PFSK-1 (cell line): ENCODE results near the gene ATAT1.

Source experiments
- FOXP2 ChIP-seq: optimal IDR thresholded peaks from 2 replicates; pipeline ENCODE3; 2011; ENCODE audit warnings: borderline replicate concordance, control low read depth, inconsistent platforms; ENCODE audit not compliant: insufficient read depth; ENCODE audit errors: extremely low read length, extremely low read depth
- POLR2AphosphoS5 ChIP-seq: IDR thresholded peaks from 2 replicates; pipeline ENCODE4 v1.6.1; 2012; ENCODE audit warnings: low read depth, mild to moderate bottlenecking, control low read depth, low read length, moderate library complexity
- TAF1 ChIP-seq: IDR thresholded peaks from 2 replicates; pipeline ENCODE4 v1.6.1; 2012; ENCODE audit warnings: low read length, control low read depth, borderline replicate concordance; ENCODE audit not compliant: insufficient read depth
- TF ChIP-seq, protein P1 (sequence below), 2 experiments: IDR thresholded peaks; 2 replicates each; pipeline versions ENCODE4 v1.6.1 to v1.8.0; 2011 to 2012; ENCODE audit warnings: low read depth in 2 of 2, low read length in 2 of 2, control low read depth in 1 of 2, inconsistent platforms in 1 of 2, mild to moderate bottlenecking in 1 of 2, moderate library complexity in 1 of 2; ENCODE audit not compliant: insufficient read depth in 1 of 2

DNA sequence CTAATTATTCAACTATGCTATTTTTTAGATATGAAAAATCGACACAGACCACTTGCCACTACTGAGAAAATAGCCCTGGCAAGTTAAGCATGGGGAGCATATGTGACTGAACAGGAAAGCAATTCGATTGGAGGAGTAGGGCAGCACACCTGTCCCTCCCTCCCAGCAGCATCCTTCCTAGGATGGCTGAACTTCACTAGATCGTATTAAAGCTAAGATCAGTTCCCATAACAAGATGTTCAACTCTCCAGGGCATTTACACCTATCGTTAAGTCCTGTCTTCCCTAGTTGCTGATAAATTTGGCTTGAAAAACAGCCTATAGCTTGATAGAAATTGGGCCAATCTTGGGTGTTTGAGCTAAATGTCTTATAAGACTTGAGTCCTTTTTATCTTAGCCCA, 16.6 kb upstream of the ATAT1 start:
- TF ChIP-seq POLR2AphosphoS5 (no peak; the same call in 1 of the 2 replicates), FOXP2 (no peak), TAF1 (no peak)
- TF ChIP-seq, protein P1, sequence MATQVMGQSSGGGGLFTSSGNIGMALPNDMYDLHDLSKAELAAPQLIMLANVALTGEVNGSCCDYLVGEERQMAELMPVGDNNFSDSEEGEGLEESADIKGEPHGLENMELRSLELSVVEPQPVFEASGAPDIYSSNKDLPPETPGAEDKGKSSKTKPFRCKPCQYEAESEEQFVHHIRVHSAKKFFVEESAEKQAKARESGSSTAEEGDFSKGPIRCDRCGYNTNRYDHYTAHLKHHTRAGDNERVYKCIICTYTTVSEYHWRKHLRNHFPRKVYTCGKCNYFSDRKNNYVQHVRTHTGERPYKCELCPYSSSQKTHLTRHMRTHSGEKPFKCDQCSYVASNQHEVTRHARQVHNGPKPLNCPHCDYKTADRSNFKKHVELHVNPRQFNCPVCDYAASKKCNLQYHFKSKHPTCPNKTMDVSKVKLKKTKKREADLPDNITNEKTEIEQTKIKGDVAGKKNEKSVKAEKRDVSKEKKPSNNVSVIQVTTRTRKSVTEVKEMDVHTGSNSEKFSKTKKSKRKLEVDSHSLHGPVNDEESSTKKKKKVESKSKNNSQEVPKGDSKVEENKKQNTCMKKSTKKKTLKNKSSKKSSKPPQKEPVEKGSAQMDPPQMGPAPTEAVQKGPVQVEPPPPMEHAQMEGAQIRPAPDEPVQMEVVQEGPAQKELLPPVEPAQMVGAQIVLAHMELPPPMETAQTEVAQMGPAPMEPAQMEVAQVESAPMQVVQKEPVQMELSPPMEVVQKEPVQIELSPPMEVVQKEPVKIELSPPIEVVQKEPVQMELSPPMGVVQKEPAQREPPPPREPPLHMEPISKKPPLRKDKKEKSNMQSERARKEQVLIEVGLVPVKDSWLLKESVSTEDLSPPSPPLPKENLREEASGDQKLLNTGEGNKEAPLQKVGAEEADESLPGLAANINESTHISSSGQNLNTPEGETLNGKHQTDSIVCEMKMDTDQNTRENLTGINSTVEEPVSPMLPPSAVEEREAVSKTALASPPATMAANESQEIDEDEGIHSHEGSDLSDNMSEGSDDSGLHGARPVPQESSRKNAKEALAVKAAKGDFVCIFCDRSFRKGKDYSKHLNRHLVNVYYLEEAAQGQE (IDR thresholded peaks at IDR 0.05; ENCODE audit: insufficient read depth in 1 of 2, low read depth in 2 of 2, low read length in 2 of 2): no peak
